Gastrocnemius medialis (tissue), 4 donors: Measurements from ENCODE around the gene WIPF3.

Source experiments
- CTCF ChIP-seq, 5 experiments: fragments of 450-650 bp in 3 of 5; fragments of 200-600 bp in 2 of 5; sonication (generic) in 2 of 5; IDR thresholded peaks in 4 of 5; conservative IDR thresholded peaks in 1 of 5; 1 replicate in 4 of 5; 2 replicates in 1 of 5; pipeline ENCODE4 v1.5.1; 2016 to 2019; ENCODE audit warnings: antibody characterized with exemption in 5 of 5, mild to moderate bottlenecking in 3 of 5, moderate library complexity in 3 of 5
- POLR2A ChIP-seq, 2 donors: fragments of 450-650 bp; IDR thresholded peaks; one replicate each; pipeline ENCODE4 v1.6.1; 2017; ENCODE audit warnings: antibody characterized with exemption in 2 of 2, mild to moderate bottlenecking in 2 of 2, moderate library complexity in 2 of 2

DNA sequence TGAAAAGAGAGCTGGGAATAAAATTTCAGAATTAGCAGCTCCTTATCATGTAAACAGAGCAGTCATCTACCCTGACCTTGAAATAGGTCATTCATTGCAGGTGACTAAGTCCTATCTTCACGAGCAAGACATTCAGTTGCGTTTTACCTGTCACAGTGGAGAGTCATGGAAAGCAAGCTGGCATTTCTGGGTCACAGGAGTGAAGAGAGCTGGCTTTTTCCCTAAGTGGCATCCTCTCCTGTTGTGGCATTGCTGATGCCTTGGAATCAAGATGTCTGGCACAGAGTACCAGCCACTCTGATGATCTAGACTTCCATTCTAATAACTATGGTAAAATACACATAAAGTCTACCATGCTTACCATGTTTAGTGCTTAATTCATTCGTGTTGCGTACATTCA, 112.5 kb downstream of the WIPF3 start:
- TF ChIP-seq CTCF (IDR thresholded peaks at IDR 0.05 in 4 of 5, conservative IDR thresholded peaks at IDR 0.05 in 1 of 5) (no peak), POLR2A (IDR thresholded peaks at IDR 0.05) (no peak)
